Measurements from ENCODE around the gene INAFM2. TPM values are rescaled to one million over a fixed set of nuclear protein-coding genes. Genes with fewer than 3 reads are reported as not detected.

Gene INAFM2
- polyA plus RNA-seq, 6 donors from 2014 or later = 0.32 to 3.4 (median 1.4) TPM

- peak overlapping the region; percentile 30 to 89 (median 80) for H3K4me3 Mint-ChIP-seq
- DNase-seq = peak; percentile 50
- no peaks in the 10 kb centered on the region for H3K9me3 Mint-ChIP-seq
- ATAC-seq (ENCODE audit: low read depth in 2 of 2) = peak; percentile 75
- no peak overlapping the region for H3K27ac Mint-ChIP-seq
- no peaks in the 10 kb centered on the region for H3K36me3 Mint-ChIP-seq
- peaks cover 14 to 36% (median 34%) of the 10 kb centered on the region in 3 donors for H3K27me3 Mint-ChIP-seq
- peaks cover 13 to 19% (median 16%) of the 10 kb centered on the region in 3 donors for H3K4me1 Mint-ChIP-seq
These were observed 41.2 kb upstream of the INAFM2 start for GRCh38 chr15:40282147-40282868.

DNA sequence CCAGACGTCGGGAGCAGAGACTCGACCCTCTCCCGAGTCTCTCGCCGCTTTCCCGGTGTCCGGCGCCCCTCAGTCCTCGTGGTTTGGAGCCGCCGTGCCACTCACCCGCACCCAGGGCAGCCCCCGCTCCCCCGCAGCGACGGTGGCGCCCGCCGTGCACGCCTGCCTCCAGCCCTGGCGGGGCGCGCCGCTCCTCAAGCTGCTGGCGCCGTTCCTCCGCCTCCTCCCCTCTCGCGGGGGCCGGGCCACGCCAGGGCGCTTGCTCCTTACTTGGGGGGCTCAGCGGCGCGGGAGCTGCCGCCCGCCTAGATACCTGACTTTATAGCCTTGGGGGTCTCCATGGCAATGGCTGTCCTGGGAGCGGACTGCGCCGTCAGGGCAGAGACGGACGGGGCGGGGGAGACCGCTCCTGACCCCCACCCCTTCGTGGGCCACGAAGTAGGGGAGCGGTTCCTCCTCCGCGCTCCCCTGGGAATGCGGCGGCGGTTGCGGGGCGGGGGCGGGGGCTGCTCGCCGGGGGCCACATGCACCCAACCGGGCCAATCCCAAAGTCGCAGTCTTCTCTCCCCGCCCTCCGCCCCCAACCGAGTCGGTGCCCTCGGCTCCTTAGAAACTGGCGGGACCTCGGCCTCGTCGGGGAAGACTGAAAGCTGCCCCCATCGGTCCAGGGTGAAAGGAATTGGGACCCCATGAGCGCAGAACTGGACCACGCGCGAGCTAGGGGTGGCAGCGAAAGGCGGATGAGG, 40.5 kb upstream of the INAFM2 start, which contains the start of gene ANKRD63:
TSS of gene ANKRD63 (minus strand) at position 196 of the 746 bp plus-strand sequence. CDS start 478 bp downstream, outside the sequence.
- DNase-seq = peak; percentile 45
- Mint-ChIP-seq H3K27me3 (peaks cover 14 to 30% (median 27%) of the 10 kb centered on the region in 3 donors), H3K4me3 (peak within 1 kb of the TSS; percentile 42 to 89 (median 80)), H3K9me3 (no peaks in the 10 kb centered on the region), H3K27ac (peak within 1 kb of the TSS in 3 of 6 donors; percentile 14 to 59 (median 19)), H3K4me1 (peaks cover 6 to 13% (median 11%) of the 10 kb centered on the region in 3 donors), H3K36me3 (no peaks in the 10 kb centered on the region)
- peak; percentile 71 for ATAC-seq (ENCODE audit: low read depth in 2 of 2)

GRCh38 chr15:40283615-40284300, 39.7 kb upstream of the INAFM2 start:
- Mint-ChIP-seq H3K4me1 (peaks cover 6 to 11% (median 7%) of the 10 kb centered on the region in 3 donors), H3K9me3 (no peaks in the 10 kb centered on the region), H3K36me3 (no peaks in the 10 kb centered on the region), H3K4me3 (peak overlapping the region; percentile 42 to 82 (median 67)), H3K27ac (peak overlapping the region in 2 of 6 donors; percentile 14 to 59), H3K27me3 (peaks cover 7 to 23% (median 19%) of the 10 kb centered on the region in 3 donors)
- ATAC-seq (ENCODE audit: low read depth in 2 of 2) = no peak
- no peak for DNase-seq

DNA sequence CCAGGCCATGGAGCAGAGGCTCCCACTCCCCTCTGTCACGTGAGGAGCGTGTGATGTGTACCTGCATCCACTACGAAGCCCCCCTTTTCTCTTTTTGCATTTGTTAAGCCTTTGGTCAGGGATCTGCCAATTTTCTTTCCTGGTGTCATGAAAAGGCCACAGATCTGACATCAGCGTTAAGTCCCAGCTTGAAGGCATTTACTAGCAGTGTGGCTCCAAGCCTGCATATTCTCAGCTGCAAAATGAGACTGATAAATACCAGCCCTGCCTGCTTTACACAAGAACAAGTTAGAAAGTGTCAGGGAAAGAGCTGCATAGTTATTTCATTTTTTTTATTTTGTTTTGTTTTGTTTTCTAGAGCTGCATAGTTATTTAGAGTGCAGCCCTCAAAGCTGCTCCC, 38.3 kb upstream of the INAFM2 start:
- Mint-ChIP-seq H3K9me3 (no peaks in the 10 kb centered on the region), H3K27ac (no peak overlapping the region), H3K27me3 (peaks cover 5 to 13% (median 13%) of the 10 kb centered on the region in 3 donors), H3K4me1 (peaks cover 3 to 6% (median 4%) of the 10 kb centered on the region in 3 donors), H3K36me3 (no peaks in the 10 kb centered on the region), H3K4me3 (peak overlapping the region in 2 of 8 donors; percentile 4 to 62)
- DNase-seq = no peak
- no peak for ATAC-seq (ENCODE audit: low read depth in 2 of 2)

GRCh38 chr15:40285554-40286011, 37.9 kb upstream of the INAFM2 start:
- no peak for ATAC-seq (ENCODE audit: low read depth in 2 of 2)
- H3K27ac Mint-ChIP-seq = no peak overlapping the region
- H3K27me3 Mint-ChIP-seq = peaks cover under 1 to 8% (median 8%) of the 10 kb centered on the region in 3 donors
- H3K4me1 Mint-ChIP-seq = peaks cover 3 to 6% (median 4%) of the 10 kb centered on the region in 3 donors
- peak overlapping the region in 1 of 8 donors; percentile 56 for H3K4me3 Mint-ChIP-seq
- H3K36me3 Mint-ChIP-seq = no peaks in the 10 kb centered on the region
- no peaks in the 10 kb centered on the region for H3K9me3 Mint-ChIP-seq
- no peak for DNase-seq

DNA sequence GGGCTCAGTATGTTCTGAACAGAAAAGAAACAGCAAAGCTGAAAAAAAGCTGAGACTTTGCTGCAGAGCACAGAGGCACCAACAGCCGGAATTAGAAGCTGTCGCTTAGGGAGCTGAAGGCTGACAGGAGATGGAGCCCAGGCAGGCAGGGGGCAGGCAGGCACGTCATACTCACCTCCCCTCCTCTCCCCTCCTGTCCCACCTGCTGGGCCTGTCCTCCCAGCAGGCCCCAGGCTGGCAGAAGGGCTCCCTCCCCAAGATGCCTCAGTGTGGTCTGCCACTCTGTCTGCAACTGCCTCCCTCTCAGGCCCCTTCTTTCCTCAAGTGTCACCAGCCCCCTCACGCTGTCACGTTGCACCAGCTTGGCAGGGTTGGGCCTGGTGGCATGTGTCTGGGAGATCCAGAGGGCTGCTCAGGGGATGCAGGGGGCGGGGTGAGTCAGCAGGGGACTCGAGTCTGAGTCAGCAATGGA, 37.4 kb upstream of the INAFM2 start:
- Mint-ChIP-seq H3K27ac (no peak overlapping the region), H3K27me3 (peaks cover 0 to 3% (median 3%) of the 10 kb centered on the region in 3 donors), H3K4me1 (peaks cover under 1 to 4% (median 3%) of the 10 kb centered on the region in 3 donors), H3K4me3 (no peak overlapping the region), H3K9me3 (no peaks in the 10 kb centered on the region), H3K36me3 (no peaks in the 10 kb centered on the region)
- ATAC-seq (ENCODE audit: low read depth in 2 of 2) = no peak
- DNase-seq = no peak

DNA sequence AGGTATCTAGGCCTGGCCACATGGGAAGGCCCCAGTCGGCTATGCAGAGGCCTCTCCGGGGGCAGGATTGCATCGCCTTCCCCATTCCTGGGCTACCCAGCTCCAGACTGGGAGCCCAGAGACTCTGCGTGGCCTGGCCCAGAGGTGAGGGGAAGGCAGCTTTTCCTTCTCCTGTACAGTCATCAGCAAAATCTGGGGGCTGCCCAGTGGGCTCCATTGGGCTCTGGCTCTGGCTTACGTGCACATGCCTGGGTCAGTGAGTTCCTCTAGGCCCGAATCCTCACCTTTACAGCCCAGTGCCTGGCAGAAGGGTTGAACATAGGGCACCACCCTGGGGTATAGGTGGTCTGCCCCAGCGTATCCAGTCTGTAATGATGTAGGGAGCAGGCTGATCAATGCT, 36.7 kb upstream of the INAFM2 start:
- H3K9me3 Mint-ChIP-seq = no peaks in the 10 kb centered on the region
- H3K4me3 Mint-ChIP-seq = no peak overlapping the region
- H3K36me3 Mint-ChIP-seq = no peaks in the 10 kb centered on the region
- DNase-seq (no peak), ATAC-seq (ENCODE audit: low read depth in 2 of 2) (no peak)
- peaks cover 0 to 4% (median 0%) of the 10 kb centered on the region in 3 donors for H3K4me1 Mint-ChIP-seq
- no peak overlapping the region for H3K27ac Mint-ChIP-seq
- H3K27me3 Mint-ChIP-seq = no peaks in the 10 kb centered on the region

GRCh38 chr15:40287505-40287904, 36.0 kb upstream of the INAFM2 start:
- peaks cover 0 to 4% (median 0%) of the 10 kb centered on the region in 3 donors for H3K4me1 Mint-ChIP-seq

DNA sequence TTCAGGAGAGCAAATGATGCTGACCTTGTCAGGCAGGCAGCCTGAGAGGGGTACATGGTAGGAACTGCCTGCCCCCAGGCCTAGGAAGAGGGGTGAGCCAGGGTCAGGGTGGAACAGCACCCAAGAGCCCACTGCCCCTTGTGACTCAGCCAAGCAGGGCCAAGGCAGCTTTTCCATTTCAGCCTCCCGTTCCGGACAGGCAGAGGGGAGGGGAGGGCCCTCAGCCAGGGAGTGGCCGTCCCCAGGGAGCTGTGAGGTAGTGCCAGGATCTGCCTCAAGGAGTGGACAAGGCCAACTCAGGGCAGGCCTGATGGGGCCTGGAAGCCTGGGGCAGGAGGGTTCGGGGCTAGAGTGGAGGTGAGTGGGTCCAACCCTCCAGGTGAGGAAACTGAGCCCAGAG, 35.5 kb upstream of the INAFM2 start:
- Mint-ChIP-seq H3K4me1 (peaks cover 0 to 4% (median 0%) of the 10 kb centered on the region in 3 donors), H3K4me3 (peak overlapping the region in 1 of 8 donors; percentile 9), H3K27ac (peak overlapping the region in 4 of 6 donors; percentile 60 to 81 (median 68)), H3K36me3 (no peaks in the 10 kb centered on the region), H3K9me3 (no peaks in the 10 kb centered on the region), H3K27me3 (no peaks in the 10 kb centered on the region)
- no peak for ATAC-seq (ENCODE audit: low read depth in 2 of 2)
- DNase-seq = no peak

More at GRCh38 chr15:40287505-40287904, 36.0 kb upstream of the INAFM2 start:
- ATAC-seq (ENCODE audit: low read depth in 2 of 2) (no peak), DNase-seq (no peak)
- no peaks in the 10 kb centered on the region for H3K36me3 Mint-ChIP-seq
- no peaks in the 10 kb centered on the region for H3K27me3 Mint-ChIP-seq
- H3K4me3 Mint-ChIP-seq = no peak overlapping the region
- H3K9me3 Mint-ChIP-seq = no peaks in the 10 kb centered on the region
- H3K27ac Mint-ChIP-seq = peak overlapping the region in 2 of 6 donors; percentile 73 to 81

DNA sequence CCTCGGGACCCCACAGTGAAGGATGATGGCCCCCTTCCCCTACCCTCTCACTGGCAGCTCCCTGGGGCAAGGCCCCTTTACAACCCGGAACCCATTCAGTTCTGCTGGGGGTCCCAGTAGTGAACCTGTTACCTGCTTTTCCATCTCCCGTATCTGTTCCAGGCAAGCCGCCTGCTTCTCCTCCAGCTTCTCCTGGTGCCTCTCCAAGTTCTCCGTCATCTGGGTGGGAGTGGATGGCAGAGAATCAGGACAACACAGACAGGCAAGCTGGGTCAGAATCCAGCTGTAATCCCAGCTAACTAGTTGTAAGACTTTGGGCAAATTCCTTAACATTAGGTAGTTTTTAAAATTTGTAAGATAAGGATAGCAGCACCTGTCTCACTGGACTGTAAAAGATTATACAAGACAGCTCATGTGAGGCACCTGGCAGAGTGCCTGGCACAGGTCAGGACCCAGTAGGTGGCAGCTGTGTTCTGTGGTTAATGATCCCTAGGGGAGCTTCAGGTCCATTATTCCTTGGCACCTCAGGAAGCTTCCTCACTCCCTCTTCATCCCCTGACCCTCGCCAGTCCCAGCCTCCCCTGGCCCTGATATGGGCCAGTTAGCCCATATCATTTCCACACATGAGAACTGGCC, 34.2 kb upstream of the INAFM2 start:
- DNase-seq (no peak), ATAC-seq (ENCODE audit: low read depth in 2 of 2) (no peak)
- Mint-ChIP-seq H3K27me3 (no peaks in the 10 kb centered on the region), H3K36me3 (no peaks in the 10 kb centered on the region), H3K4me1 (no peaks in the 10 kb centered on the region), H3K27ac (peak overlapping the region in 2 of 6 donors; percentile 57 to 66), H3K4me3 (no peak overlapping the region), H3K9me3 (no peaks in the 10 kb centered on the region)

- DNase-seq (no peak), ATAC-seq (ENCODE audit: low read depth in 2 of 2) (no peak)
- Mint-ChIP-seq H3K27me3 (no peaks in the 10 kb centered on the region), H3K27ac (no peak overlapping the region), H3K4me3 (no peak overlapping the region), H3K4me1 (peaks cover 0 to 3% (median 2%) of the 10 kb centered on the region in 3 donors), H3K9me3 (no peaks in the 10 kb centered on the region), H3K36me3 (peaks cover 0 to 4% of the 10 kb centered on the region in 2 donors)
These were observed 33.0 kb upstream of the INAFM2 start for GRCh38 chr15:40290545-40290917.

- Mint-ChIP-seq H3K27ac (no peak overlapping the region), H3K4me1 (peaks cover 0 to 8% (median 4%) of the 10 kb centered on the region in 3 donors), H3K9me3 (no peaks in the 10 kb centered on the region), H3K36me3 (peaks cover 0 to 7% of the 10 kb centered on the region in 2 donors), H3K27me3 (no peaks in the 10 kb centered on the region), H3K4me3 (no peak overlapping the region)
- no peak for ATAC-seq (ENCODE audit: low read depth in 2 of 2)
- no peak for DNase-seq
These were observed 32.4 kb upstream of the INAFM2 start for GRCh38 chr15:40290918-40291574.

All from naive B cell (primary cell).